Gastrocnemius medialis (tissue), 4 donors: ENCODE measurements around the gene PRPSAP2.
"Not testable (repeated sequence)": the region's sequence is repeated elsewhere in the genome, so short reads cannot be mapped to it uniquely, and the experiment has no call there.

Source experiments
- POLR2A ChIP-seq, 2 donors: fragments of 450-650 bp; IDR thresholded peaks; one replicate each; pipeline ENCODE4 v1.6.1; 2017; ENCODE audit warnings: antibody characterized with exemption in 2 of 2, mild to moderate bottlenecking in 2 of 2, moderate library complexity in 2 of 2
- TF ChIP-seq, protein P1 (sequence below), 5 experiments: fragments of 450-650 bp in 3 of 5; fragments of 200-600 bp in 2 of 5; sonication (generic) in 2 of 5; IDR thresholded peaks in 4 of 5; conservative IDR thresholded peaks in 1 of 5; 1 replicate in 4 of 5; 2 replicates in 1 of 5; pipeline ENCODE4 v1.5.1; 2016 to 2019; ENCODE audit warnings: antibody characterized with exemption in 5 of 5, mild to moderate bottlenecking in 3 of 5, moderate library complexity in 3 of 5

DNA sequence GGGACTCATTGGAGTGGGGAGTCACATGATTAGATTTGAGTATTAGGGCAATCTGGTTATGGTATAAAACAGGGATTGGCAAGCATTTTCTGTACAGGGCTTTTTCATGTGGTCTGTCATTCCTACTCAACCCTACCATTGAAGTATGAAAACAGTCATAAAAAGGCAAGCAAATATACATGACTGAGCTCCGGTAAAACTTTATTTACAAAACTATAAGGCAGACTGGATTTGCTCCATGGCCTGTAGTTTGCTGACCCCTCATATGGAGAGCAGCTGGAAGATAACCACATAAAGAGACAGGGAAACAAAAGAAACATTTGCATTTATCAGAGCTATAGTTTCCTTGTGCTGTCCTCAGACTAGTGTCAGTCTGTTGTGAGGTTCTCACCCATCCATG is 30.3 kb upstream of the PRPSAP2 start:
- TF ChIP-seq POLR2A (IDR thresholded peaks at IDR 0.05), result not testable (repeated sequence)
- TF ChIP-seq, protein P1, sequence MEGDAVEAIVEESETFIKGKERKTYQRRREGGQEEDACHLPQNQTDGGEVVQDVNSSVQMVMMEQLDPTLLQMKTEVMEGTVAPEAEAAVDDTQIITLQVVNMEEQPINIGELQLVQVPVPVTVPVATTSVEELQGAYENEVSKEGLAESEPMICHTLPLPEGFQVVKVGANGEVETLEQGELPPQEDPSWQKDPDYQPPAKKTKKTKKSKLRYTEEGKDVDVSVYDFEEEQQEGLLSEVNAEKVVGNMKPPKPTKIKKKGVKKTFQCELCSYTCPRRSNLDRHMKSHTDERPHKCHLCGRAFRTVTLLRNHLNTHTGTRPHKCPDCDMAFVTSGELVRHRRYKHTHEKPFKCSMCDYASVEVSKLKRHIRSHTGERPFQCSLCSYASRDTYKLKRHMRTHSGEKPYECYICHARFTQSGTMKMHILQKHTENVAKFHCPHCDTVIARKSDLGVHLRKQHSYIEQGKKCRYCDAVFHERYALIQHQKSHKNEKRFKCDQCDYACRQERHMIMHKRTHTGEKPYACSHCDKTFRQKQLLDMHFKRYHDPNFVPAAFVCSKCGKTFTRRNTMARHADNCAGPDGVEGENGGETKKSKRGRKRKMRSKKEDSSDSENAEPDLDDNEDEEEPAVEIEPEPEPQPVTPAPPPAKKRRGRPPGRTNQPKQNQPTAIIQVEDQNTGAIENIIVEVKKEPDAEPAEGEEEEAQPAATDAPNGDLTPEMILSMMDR (IDR thresholded peaks at IDR 0.05 in 4 of 5, conservative IDR thresholded peaks at IDR 0.05 in 1 of 5), result not testable (repeated sequence)
